Sigmoid colon (tissue), 7 donors: ENCODE results near the gene BRPF1. TPM values are rescaled to one million over a fixed set of nuclear protein-coding genes. Genes with fewer than 3 reads are reported as not detected.

Source experiments
- DNase-seq: peaks from one replicate; pipeline ENCODE4 v3.0.0-alpha.2; 2019
- H3K27ac ChIP-seq, 4 donors: fragments of 200-600 bp; sonication (generic); one replicate each; pipeline ENCODE4 v1.5.1; 2016 to 2019; ENCODE audit warnings: mild to moderate bottlenecking in 1 of 4
- H3K27me3 ChIP-seq, 3 donors: fragments of 200-600 bp; sonication (generic); one replicate each; pipeline ENCODE4 v1.5.1; 2019; ENCODE audit warnings: mild to moderate bottlenecking in 1 of 3
- H3K36me3 ChIP-seq, 4 donors: fragments of 200-600 bp; sonication (generic); one replicate each; pipeline ENCODE4 v1.5.1; 2016 to 2019
- H3K4me1 ChIP-seq, 4 donors: fragments of 200-600 bp; sonication (generic); one replicate each; pipeline ENCODE4 v1.5.1; 2017 to 2019
- H3K4me3 ChIP-seq, 4 donors: fragments of 200-600 bp; sonication (generic); one replicate each; pipeline ENCODE4 v1.5.1; 2017 to 2019; ENCODE audit warnings: mild to moderate bottlenecking in 2 of 4, moderate library complexity in 1 of 4
- H3K9me3 ChIP-seq, 4 donors: fragments of 200-600 bp in 3 of 4; sonication (generic) in 3 of 4; one replicate each; pipeline versions ENCODE4 v1.5.1 to v1.6.1; 2013 to 2019
- CTCF ChIP-seq, 4 experiments: fragments of 450-650 bp in 3 of 4; fragments of 200-600 bp in 1 of 4; IDR thresholded peaks; one replicate each; pipeline ENCODE4 v1.5.1; 2016 to 2019; ENCODE audit warnings: antibody characterized with exemption in 4 of 4, mild to moderate bottlenecking in 3 of 4, moderate library complexity in 2 of 4
- EP300 ChIP-seq, 4 donors: sonication (generic); formaldehyde crosslinking; IDR thresholded peaks; one replicate each; pipeline ENCODE4 v1.6.1; 2017; ENCODE audit warnings: antibody characterized with exemption in 4 of 4
- POLR2A ChIP-seq, 2 donors: fragments of 450-650 bp; IDR thresholded peaks; one replicate each; pipeline ENCODE4 v1.6.1; 2016; ENCODE audit warnings: antibody characterized with exemption in 2 of 2, mild to moderate bottlenecking in 2 of 2, moderate library complexity in 2 of 2
- POLR2AphosphoS5 ChIP-seq, 4 donors: sonication (generic); formaldehyde crosslinking; IDR thresholded peaks; one replicate each; pipeline ENCODE4 v1.6.1; 2017; ENCODE audit warnings: antibody characterized with exemption in 4 of 4
- WGBS, 2 donors: extraction: QIAGEN DNeasy Blood & Tissue Kit; methylation state at CpG; one replicate each; pipeline ENCODE4 v1.1.7; 2013; 5-methylcytosine and 5-hydroxymethylcytosine counted together
- intact Hi-C: fragments of 100-400 bp; cut with DNase I; formaldehyde crosslinking; loops from one replicate; pipeline ENCODE4 v1.15.1; 2023
- polyA plus RNA-seq, 3 donors: library from polyadenylated mRNA; stranded (reverse); fragments of 200-250 nt; gene quantifications; one replicate each; pipeline ENCODE4 v1.2.3, GENCODE V29; 2013
- total RNA-seq, 4 donors: library from RNA; depleted of rRNA; stranded (reverse); fragments of >200 nt; gene quantifications; one replicate each; pipeline ENCODE4 v1.1.0, GENCODE V29; 2016
- donor health status: healthy with polysubstance abuse.
- donor health status: Bipolar disorder and iron deficiency.
- donor health status: healthy.

BRPF1 gene
- total and polyA plus RNA-seq, 7 donors = 3.5 to 18.6 (median 12.6) TPM

GRCh38 chr3:9780458-9780812 is 48.9 kb downstream of the BRPF1 start:
- Histone ChIP-seq H3K27me3 (no peaks in the 10 kb centered on the region), H3K9me3 (no peaks in the 10 kb centered on the region), H3K4me3 (no peak overlapping the region), H3K36me3 (peaks cover 24 to 64% (median 32%) of the 10 kb centered on the region in 4 donors), H3K27ac (peak overlapping the region in 3 of 4 donors; percentile 1 to 45 (median 9)), H3K4me1 (peaks cover 0 to 9% (median 7%) of the 10 kb centered on the region in 4 donors)
- TF ChIP-seq POLR2AphosphoS5 (IDR thresholded peaks at IDR 0.05) (no peak), EP300 (IDR thresholded peaks at IDR 0.05) (no peak), POLR2A (IDR thresholded peaks at IDR 0.05) (no peak), CTCF (IDR thresholded peaks at IDR 0.05) (no peak)
- intact Hi-C loops = no loop called here
- no peak for DNase-seq
- WGBS, 2 donors = 65 to 83% methylated on average over 10 of the region's 10 CpGs

DNA sequence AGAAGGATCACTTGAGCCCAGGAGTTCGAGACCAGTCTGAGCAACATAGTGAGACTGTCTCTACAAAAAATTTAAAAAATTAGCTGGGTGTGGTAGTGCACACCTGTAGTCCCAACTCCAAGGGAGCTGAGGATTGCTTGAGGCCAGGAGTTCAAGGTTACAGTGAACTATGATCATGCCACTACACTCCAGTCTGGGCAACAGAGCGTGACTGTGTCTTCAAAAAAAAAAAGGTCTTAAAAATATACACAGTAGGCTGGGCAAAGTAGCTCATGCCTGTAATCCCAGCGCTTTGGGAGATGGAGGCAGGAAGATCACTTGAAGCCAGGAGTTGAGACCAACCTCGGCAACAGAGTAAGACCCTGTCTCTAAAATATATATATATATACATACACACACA is 49.4 kb downstream of the BRPF1 start:
- no peak overlapping the region for H3K27ac ChIP-seq
- H3K4me1 ChIP-seq = peaks cover 0 to 9% (median 7%) of the 10 kb centered on the region in 4 donors
- no peaks in the 10 kb centered on the region for H3K27me3 ChIP-seq
- peaks cover 24 to 69% (median 33%) of the 10 kb centered on the region in 4 donors for H3K36me3 ChIP-seq
- TF ChIP-seq EP300 (IDR thresholded peaks at IDR 0.05) = no peak
- TF ChIP-seq POLR2AphosphoS5 (IDR thresholded peaks at IDR 0.05) = no peak
- TF ChIP-seq CTCF (IDR thresholded peaks at IDR 0.05) = no peak
- no peak for TF ChIP-seq POLR2A (IDR thresholded peaks at IDR 0.05)
- 86 to 87% methylated on average over 4 of the region's 4 CpGs for WGBS, 2 donors
- no peak overlapping the region for H3K4me3 ChIP-seq
- no peaks in the 10 kb centered on the region for H3K9me3 ChIP-seq
- no peak for DNase-seq
- intact Hi-C loops = no loop called here

- intact Hi-C loops = no loop called here
- Histone ChIP-seq H3K36me3 (peaks cover 24 to 75% (median 36%) of the 10 kb centered on the region in 4 donors), H3K27ac (no peak overlapping the region), H3K9me3 (no peaks in the 10 kb centered on the region), H3K27me3 (no peaks in the 10 kb centered on the region), H3K4me1 (peaks cover 0 to 9% (median 7%) of the 10 kb centered on the region in 4 donors), H3K4me3 (no peak overlapping the region)
- TF ChIP-seq EP300 (IDR thresholded peaks at IDR 0.05) = no peak
- TF ChIP-seq CTCF (IDR thresholded peaks at IDR 0.05) = no peak
- no peak for TF ChIP-seq POLR2AphosphoS5 (IDR thresholded peaks at IDR 0.05)
- TF ChIP-seq POLR2A (IDR thresholded peaks at IDR 0.05) = no peak
- DNase-seq = no peak
- 68 to 90% methylated on average over 1 of the region's 1 CpG for WGBS, 2 donors
Observed at GRCh38 chr3:9781551-9781950, 50.0 kb downstream of the BRPF1 start.

DNA sequence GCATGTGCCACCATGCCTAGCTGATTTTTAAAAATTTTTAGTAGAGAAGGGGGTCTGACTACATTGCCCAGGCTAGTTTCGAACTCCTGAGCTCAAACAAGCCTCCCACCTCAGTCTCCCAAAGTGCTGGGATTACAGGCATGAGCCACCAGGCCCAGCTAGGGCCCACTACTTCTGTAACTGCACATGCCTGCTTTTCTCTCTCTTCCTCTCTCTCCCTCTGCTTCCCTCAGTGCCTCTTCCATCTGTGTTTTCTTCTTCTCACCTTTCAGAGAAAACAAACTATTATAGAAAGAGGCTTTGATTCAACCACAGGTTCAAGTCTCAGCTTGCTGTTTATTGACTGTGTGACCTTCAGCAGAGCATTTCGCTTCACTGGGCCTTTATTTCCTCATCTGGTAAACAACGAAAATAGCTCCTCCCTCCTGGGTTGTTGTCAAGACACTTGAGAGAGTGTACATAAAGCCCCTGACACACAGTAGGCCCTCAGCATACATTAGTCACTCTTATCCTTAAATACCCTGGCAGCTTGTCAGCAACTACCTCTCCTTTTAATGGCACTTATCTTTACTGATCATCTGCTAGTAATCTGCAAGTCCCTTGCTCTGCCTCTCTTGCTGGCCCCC is 50.6 kb downstream of the BRPF1 start:
- 64 to 70% methylated on average over 3 of the region's 3 CpGs for WGBS, 2 donors
- Histone ChIP-seq H3K36me3 (peaks cover 24 to 80% (median 39%) of the 10 kb centered on the region in 4 donors), H3K4me3 (no peak overlapping the region), H3K27me3 (no peaks in the 10 kb centered on the region), H3K9me3 (no peaks in the 10 kb centered on the region), H3K27ac (no peak overlapping the region), H3K4me1 (peaks cover 0 to 9% (median 7%) of the 10 kb centered on the region in 4 donors)
- no peak for DNase-seq
- intact Hi-C loops = no loop called here
- TF ChIP-seq EP300 (IDR thresholded peaks at IDR 0.05) = no peak
- no peak for TF ChIP-seq POLR2AphosphoS5 (IDR thresholded peaks at IDR 0.05)
- TF ChIP-seq POLR2A (IDR thresholded peaks at IDR 0.05) = no peak
- no peak for TF ChIP-seq CTCF (IDR thresholded peaks at IDR 0.05)

GRCh38 chr3:9782770-9783169 is 51.2 kb downstream of the BRPF1 start:
- TF ChIP-seq POLR2A (IDR thresholded peaks at IDR 0.05) = no peak
- no peak for TF ChIP-seq POLR2AphosphoS5 (IDR thresholded peaks at IDR 0.05)
- no peak for TF ChIP-seq CTCF (IDR thresholded peaks at IDR 0.05)
- no peak for TF ChIP-seq EP300 (IDR thresholded peaks at IDR 0.05)
- Histone ChIP-seq H3K27me3 (no peaks in the 10 kb centered on the region), H3K36me3 (peaks cover 24 to 87% (median 45%) of the 10 kb centered on the region in 4 donors), H3K4me1 (peaks cover 0 to 9% (median 7%) of the 10 kb centered on the region in 4 donors), H3K27ac (no peak overlapping the region), H3K4me3 (no peak overlapping the region), H3K9me3 (no peaks in the 10 kb centered on the region)
- WGBS, 2 donors = 40 to 63% methylated on average over 3 of the region's 3 CpGs
- no peak for DNase-seq
- intact Hi-C loops = no loop called here
